Mesothelial cell of epicardium (in vitro differentiated cells): ENCODE measurements around the gene DRG2. TPM values are rescaled to one million over a fixed set of nuclear protein-coding genes. Genes with fewer than 3 reads are reported as not detected.

ENCODE experiments used
- DNase-seq, 2 experiments: peaks; one replicate each; pipeline ENCODE4 v3.0.0; 2021; ENCODE audit warnings: low spot score in 2 of 2; ENCODE audit not compliant: unreplicated experiment in 2 of 2
- H3K27ac Mint-ChIP-seq: 2 replicates; pipeline ENCODE4 v1.8.0; 2021; ENCODE audit warnings: mixed read lengths
- H3K27me3 Mint-ChIP-seq: 2 replicates; pipeline ENCODE4 v1.8.0; 2021; ENCODE audit warnings: low read depth, mixed read lengths
- H3K36me3 Mint-ChIP-seq: 2 replicates; pipeline ENCODE4 v1.8.0; 2021; ENCODE audit warnings: mixed read lengths
- H3K4me1 Mint-ChIP-seq: 2 replicates; pipeline ENCODE4 v1.8.0; 2021; ENCODE audit warnings: mixed read lengths
- H3K4me3 Mint-ChIP-seq: 2 replicates; pipeline ENCODE4 v1.8.0; 2021; ENCODE audit warnings: mild to moderate bottlenecking, moderate library complexity, mixed read lengths
- H3K9me3 Mint-ChIP-seq: 2 replicates; pipeline ENCODE4 v1.8.0; 2021; ENCODE audit warnings: mixed read lengths
- CTCF ChIP-seq: fragments of 200-600 bp; sonication (generic); IDR thresholded peaks from one replicate; pipeline ENCODE4 v1.5.0; 2021; ENCODE audit warnings: antibody characterized with exemption; ENCODE audit not compliant: unreplicated experiment
- total RNA-seq: library from RNA; stranded (reverse); gene quantifications from 3 replicates; pipeline ENCODE4 v1.2.1, GENCODE V29; 2021

DRG2 gene
- total RNA-seq, 1 donor from 2014 or later, result 51.2 TPM

GRCh38 chr17:18109935-18110485, 22.3 kb downstream of the DRG2 start:
- peaks cover 1% of the 10 kb centered on the region for H3K4me1 Mint-ChIP-seq
- TF ChIP-seq CTCF, result no peak
- H3K9me3 Mint-ChIP-seq, result no peaks in the 10 kb centered on the region
- H3K36me3 Mint-ChIP-seq, result no peaks in the 10 kb centered on the region
- no peak overlapping the region for H3K4me3 Mint-ChIP-seq
- H3K27ac Mint-ChIP-seq, result no peak overlapping the region
- no peak for DNase-seq
- H3K27me3 Mint-ChIP-seq, result no peaks in the 10 kb centered on the region

GRCh38 chr17:18110636-18111145, 22.9 kb downstream of the DRG2 start:
- no peak overlapping the region for H3K27ac Mint-ChIP-seq
- no peak for DNase-seq
- no peak for TF ChIP-seq CTCF
- no peaks in the 10 kb centered on the region for H3K27me3 Mint-ChIP-seq
- H3K36me3 Mint-ChIP-seq, result no peaks in the 10 kb centered on the region
- no peaks in the 10 kb centered on the region for H3K9me3 Mint-ChIP-seq
- peaks cover 1% of the 10 kb centered on the region for H3K4me1 Mint-ChIP-seq
- no peak overlapping the region for H3K4me3 Mint-ChIP-seq

GRCh38 chr17:18111330-18111971, 23.7 kb downstream of the DRG2 start:
- H3K9me3 Mint-ChIP-seq, result no peaks in the 10 kb centered on the region
- no peak for DNase-seq
- H3K4me1 Mint-ChIP-seq, result peaks cover 1% of the 10 kb centered on the region
- no peak for TF ChIP-seq CTCF
- no peak overlapping the region for H3K27ac Mint-ChIP-seq
- no peaks in the 10 kb centered on the region for H3K36me3 Mint-ChIP-seq
- no peaks in the 10 kb centered on the region for H3K27me3 Mint-ChIP-seq
- no peak overlapping the region for H3K4me3 Mint-ChIP-seq

- H3K27ac Mint-ChIP-seq, result no peak overlapping the region
- no peak for TF ChIP-seq CTCF
- no peaks in the 10 kb centered on the region for H3K36me3 Mint-ChIP-seq
- no peak for DNase-seq
- H3K27me3 Mint-ChIP-seq, result no peaks in the 10 kb centered on the region
- peaks cover 4% of the 10 kb centered on the region for H3K9me3 Mint-ChIP-seq
- H3K4me1 Mint-ChIP-seq, result peaks cover 1% of the 10 kb centered on the region
- H3K4me3 Mint-ChIP-seq, result no peak overlapping the region
These were observed 27.8 kb downstream of the DRG2 start for GRCh38 chr17:18115517-18115916.

GRCh38 chr17:18116078-18116477, 28.3 kb downstream of the DRG2 start:
- peaks cover 1% of the 10 kb centered on the region for H3K4me1 Mint-ChIP-seq
- H3K27ac Mint-ChIP-seq, result no peak overlapping the region
- H3K9me3 Mint-ChIP-seq, result peaks cover 4% of the 10 kb centered on the region
- H3K36me3 Mint-ChIP-seq, result no peaks in the 10 kb centered on the region
- DNase-seq, result no peak
- TF ChIP-seq CTCF, result no peak
- H3K4me3 Mint-ChIP-seq, result no peak overlapping the region
- H3K27me3 Mint-ChIP-seq, result no peaks in the 10 kb centered on the region
